Omental fat pad (tissue), 4 donors: ENCODE measurements around the gene RIN1. TPM values are rescaled to one million over a fixed set of nuclear protein-coding genes. Genes with fewer than 3 reads are reported as not detected.
A peak's percentile ranks its signal among the peaks of the same experiment; 100 is the strongest.
"Not testable (repeated sequence)": the region's sequence is repeated elsewhere in the genome, so short reads cannot be mapped to it uniquely, and the experiment has no call there.

Source experiments
- ATAC-seq: fragments of 150-250 bp; one replicate; pipeline ENCODE4 v1.9.1; 2016; ENCODE audit warnings: mild to moderate bottlenecking, moderate library complexity; ENCODE audit not compliant: low FRiP score
- DNase-seq: peaks from one replicate; pipeline ENCODE4 v3.0.0-alpha.2; 2019; ENCODE audit warnings: low spot score
- CTCF ChIP-seq, 3 donors: fragments of 450-650 bp; IDR thresholded peaks; one replicate each; pipeline ENCODE4 v1.5.1; 2016 to 2017; ENCODE audit warnings: antibody characterized with exemption in 3 of 3, mild to moderate bottlenecking in 3 of 3, moderate library complexity in 2 of 3
- total RNA-seq, 4 donors: library from RNA; depleted of rRNA; stranded (reverse); fragments of >200 nt; gene quantifications; one replicate each; pipeline ENCODE4 v1.1.0, GENCODE V29; 2016

Gene RIN1, protein sequence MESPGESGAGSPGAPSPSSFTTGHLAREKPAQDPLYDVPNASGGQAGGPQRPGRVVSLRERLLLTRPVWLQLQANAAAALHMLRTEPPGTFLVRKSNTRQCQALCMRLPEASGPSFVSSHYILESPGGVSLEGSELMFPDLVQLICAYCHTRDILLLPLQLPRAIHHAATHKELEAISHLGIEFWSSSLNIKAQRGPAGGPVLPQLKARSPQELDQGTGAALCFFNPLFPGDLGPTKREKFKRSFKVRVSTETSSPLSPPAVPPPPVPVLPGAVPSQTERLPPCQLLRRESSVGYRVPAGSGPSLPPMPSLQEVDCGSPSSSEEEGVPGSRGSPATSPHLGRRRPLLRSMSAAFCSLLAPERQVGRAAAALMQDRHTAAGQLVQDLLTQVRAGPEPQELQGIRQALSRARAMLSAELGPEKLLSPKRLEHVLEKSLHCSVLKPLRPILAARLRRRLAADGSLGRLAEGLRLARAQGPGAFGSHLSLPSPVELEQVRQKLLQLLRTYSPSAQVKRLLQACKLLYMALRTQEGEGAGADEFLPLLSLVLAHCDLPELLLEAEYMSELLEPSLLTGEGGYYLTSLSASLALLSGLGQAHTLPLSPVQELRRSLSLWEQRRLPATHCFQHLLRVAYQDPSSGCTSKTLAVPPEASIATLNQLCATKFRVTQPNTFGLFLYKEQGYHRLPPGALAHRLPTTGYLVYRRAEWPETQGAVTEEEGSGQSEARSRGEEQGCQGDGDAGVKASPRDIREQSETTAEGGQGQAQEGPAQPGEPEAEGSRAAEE
- 10 to 100 TPM in 1 of 4 donors, 1 to 10 TPM in 3; 2.9 to 34.6 (median 3.6) TPM for total RNA-seq

DNA sequence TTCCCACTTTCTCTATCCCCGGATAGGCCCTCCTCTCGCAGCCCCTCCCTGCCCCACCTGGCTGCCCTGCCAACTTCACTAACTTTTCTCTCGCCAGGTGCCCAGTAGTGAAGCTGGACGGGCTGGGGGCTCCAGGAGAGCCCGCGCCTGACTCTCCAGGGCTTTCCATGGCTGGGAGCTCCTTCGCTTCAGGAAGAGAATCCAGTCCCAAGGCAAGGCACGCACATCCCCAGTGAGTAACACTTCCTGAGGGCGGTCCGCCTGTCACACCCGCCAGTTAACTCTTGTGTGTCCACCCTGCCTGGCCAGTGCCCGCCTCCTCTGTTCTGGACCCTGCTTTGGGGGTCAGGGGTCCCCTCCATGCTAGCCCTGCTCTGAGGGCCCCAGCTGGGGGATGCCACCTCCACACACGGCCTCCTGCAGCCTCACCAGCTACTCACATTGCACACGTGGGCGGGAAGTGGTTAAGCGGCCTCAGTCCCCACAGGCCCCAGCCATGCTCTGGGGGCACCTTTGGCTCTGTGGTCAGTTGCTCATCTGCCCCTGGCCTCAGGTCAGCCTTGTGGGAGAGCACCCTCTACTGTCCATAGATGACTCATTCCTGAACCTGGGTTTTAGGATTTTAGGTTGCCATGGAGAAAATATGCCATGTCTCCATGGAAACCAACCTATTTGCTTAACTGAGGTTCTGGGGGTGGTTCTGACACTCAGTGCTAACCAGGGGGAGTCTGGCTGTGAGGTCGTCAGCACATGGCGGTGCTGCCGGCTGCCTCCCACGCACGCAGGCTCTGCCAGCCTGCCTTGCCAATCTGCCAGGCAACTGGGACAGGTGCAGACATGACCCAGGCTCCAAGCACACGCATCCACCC, at the start of gene RIN1:
Gene RIN1, minus strand, starts transcription at position 201 of the 869 bp plus-strand sequence. Its CDS starts 32 bp downstream, at position 169.
- TF ChIP-seq CTCF (IDR thresholded peaks at IDR 0.05) = no peak
- peak; percentile 91 for ATAC-seq
- no peak for DNase-seq

DNA sequence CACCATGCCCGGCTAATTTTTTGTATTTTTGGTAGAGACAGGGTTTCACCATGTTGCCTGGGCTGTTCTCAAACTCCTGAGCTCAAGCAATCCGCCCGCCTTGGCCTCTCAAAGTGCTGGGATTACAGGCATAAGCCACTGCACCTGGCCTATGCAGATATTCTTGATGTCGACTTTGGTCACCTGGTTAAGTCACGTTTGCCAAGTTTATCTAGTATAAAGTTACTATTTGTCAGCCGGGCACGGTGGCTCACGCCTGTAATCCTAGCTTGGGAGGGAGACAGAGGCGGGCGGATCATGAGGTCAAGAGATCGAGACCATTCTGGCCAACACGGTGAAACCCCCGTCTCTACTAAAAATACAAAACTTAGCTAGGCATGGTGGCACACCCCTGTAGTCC, 48.1 kb upstream of the RIN1 start:
- not testable (repeated sequence) for DNase-seq, ATAC-seq

DNA sequence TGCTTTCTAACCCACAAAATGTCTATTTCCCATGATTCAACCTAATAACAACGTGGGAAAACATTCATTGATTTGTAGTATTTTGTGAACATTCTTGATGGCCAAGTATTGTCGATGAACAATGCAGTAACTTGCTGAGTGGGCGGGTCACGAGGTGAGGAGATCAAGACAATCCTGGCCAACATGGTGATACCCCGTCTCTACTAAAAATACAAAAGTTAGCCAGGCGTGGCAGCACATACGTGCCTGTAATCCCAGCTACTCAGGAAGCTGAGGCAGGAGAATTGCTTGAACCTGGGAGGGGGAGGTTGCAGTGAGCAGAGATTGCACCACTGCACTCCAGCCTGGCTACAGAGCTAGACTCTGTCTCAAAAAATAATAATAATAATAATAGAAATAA, 44.0 kb upstream of the RIN1 start:
- ATAC-seq, DNase-seq: not testable (repeated sequence)

DNA sequence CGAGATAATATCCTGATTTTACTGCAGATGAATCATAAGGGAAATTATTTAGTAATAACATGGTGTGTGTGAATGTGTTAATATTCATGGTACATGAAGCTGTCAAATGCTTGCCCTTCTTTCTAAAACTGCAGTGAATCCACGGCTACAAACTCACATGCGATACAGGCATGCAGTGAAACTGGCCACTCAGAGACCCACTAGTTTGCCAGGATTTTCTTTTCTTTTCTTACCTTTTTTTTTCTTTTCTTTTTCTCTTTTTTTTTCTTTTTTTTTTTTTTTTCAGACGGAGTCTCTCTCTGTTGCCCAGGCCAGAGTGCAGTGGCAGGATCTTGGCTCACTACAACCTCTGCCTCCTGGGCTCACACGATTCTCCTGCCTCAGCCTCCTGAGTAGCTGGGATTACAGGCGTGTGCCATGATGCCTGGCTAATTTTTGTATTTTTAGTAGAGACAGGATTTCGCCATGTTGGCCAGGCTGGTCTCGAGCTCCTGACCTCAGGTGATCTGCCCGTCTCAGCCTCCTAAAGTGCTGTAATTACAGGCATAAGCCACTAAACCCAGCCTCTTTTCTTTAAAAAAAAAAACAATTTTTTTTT, 37.6 kb upstream of the RIN1 start:
- not testable (repeated sequence) for ATAC-seq, DNase-seq

DNA sequence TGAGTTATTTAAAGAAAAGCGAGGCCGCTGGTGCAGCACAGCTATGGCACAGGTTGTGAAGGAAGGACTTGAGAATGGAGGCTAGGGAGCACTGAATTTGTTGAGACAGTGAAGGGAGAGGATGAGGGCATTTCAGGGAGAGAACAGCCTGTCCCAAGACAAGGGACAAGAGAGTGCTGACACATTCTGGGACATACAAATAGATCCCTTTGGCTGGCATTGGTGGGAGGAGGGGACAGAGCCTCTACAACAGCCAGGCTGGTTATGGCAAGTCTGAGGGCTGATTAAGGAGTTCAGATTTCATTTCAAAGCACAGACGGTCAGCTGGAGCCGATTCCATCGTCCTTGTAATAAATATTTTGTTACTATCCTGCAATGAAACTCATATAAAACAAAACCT, 37.0 kb upstream of the RIN1 start:
- no peak for ATAC-seq
- no peak for DNase-seq
- no peak for TF ChIP-seq CTCF (IDR thresholded peaks at IDR 0.05)

DNA sequence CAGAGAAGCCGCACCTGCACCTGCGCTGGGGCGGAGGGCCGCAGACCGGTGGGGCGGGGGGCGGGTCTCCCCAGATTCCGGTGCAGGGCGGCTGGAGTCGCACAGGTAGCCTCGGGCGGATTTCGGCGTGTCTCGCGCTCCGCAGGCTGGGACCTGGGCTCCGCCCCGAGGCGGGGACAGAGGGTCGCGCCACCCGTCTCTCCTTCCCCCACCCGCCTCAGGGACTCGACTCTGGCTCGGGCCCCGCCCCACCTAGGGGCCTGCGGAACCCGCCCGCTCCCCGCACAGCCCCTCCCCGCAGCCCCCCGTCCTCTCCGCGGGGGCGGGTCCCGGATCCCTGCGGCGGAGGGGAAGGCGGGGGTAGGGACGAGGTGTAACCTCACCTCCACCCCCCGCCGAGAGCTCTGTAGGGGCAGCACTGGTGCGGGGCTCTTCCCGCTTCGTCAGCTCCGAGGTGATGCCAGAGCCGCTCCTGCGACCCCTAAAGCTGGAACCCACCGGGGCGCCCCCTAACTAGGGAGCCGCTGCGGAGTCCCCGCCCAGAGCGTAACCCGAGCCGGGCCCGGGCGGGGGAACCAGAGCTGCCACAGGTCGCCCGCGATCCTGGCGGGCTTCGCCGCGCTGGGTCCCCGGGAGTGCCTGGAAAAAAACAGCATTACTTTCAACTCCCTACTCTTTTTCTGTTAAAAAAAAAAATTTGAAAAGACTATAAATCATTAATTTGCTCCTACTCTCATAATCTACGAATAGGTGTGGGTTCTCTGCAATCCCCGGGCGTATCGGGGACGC, 35.6 kb upstream of the RIN1 start, which contains the start of gene SLC29A2:
Gene SLC29A2, minus strand, starts transcription at position 134 of the 789 bp plus-strand sequence. CDS start 169 bp downstream, outside the sequence.
- no peak for TF ChIP-seq CTCF (IDR thresholded peaks at IDR 0.05)
- peak; percentile 49 for ATAC-seq
- DNase-seq = no peak

GRCh38 chr11:66369073-66369894, 33.0 kb upstream of the RIN1 start:
- DNase-seq = no peak
- no peak for ATAC-seq

More at GRCh38 chr11:66369073-66369894, 33.0 kb upstream of the RIN1 start:
- no peak for TF ChIP-seq CTCF (IDR thresholded peaks at IDR 0.05)
